DND-41 (cell line): ENCODE data around the gene TUBGCP3.

Experiments used
- ATAC-seq: fragments of 200-7000 bp; cut with Tn5 transposase; 3 replicates; pipeline ENCODE4 v1.9.1; 2021; ENCODE audit warnings: low read depth; ENCODE audit not compliant: insufficient read depth
- DNase-seq: peaks from one replicate; pipeline ENCODE4 v3.0.0-alpha.2; 2020
- H2AFZ ChIP-seq: 2 replicates; pipeline ENCODE4 v1.6.0; 2012; ENCODE audit warnings: low read depth, low read length
- H3K27ac ChIP-seq: 2 replicates; pipeline ENCODE4 v1.5.1; 2012; ENCODE audit warnings: low read length, inconsistent platforms
- H3K27me3 ChIP-seq: fragments of 200-600 bp; sonication (generic); 2 replicates; pipeline ENCODE4 v1.6.0; 2012; ENCODE audit warnings: low read length, mild to moderate bottlenecking, inconsistent platforms; ENCODE audit not compliant: insufficient read depth, poor library complexity
- H3K36me3 ChIP-seq: 2 replicates; pipeline ENCODE4 v1.5.1; 2012; ENCODE audit warnings: low read length, inconsistent platforms; ENCODE audit not compliant: insufficient read depth
- H3K4me1 ChIP-seq: 2 replicates; pipeline ENCODE4 v1.5.1; 2012; ENCODE audit warnings: mild to moderate bottlenecking, low read length; ENCODE audit not compliant: insufficient read depth
- H3K4me2 ChIP-seq: 2 replicates; pipeline ENCODE4 v1.6.0; 2012; ENCODE audit warnings: mild to moderate bottlenecking, moderate library complexity, low read length, inconsistent platforms; ENCODE audit not compliant: insufficient read depth
- H3K4me3 ChIP-seq, 2 experiments: fragments of 200-600 bp in 1 of 2; shearing (Covaris generic) in 1 of 2; 2 replicates each; pipeline ENCODE4 v1.5.1; 2012 to 2016; ENCODE audit warnings: inconsistent platforms in 2 of 2, low read length in 2 of 2, mild to moderate bottlenecking in 2 of 2, low read depth in 1 of 2, moderate library complexity in 1 of 2
- H3K79me2 ChIP-seq: 2 replicates; pipeline ENCODE4 v1.6.0; 2012; ENCODE audit warnings: low read length, inconsistent platforms; ENCODE audit not compliant: insufficient read depth
- H3K9ac ChIP-seq: 2 replicates; pipeline ENCODE4 v1.6.0; 2012; ENCODE audit warnings: low read depth, mild to moderate bottlenecking, inconsistent platforms, low read length, moderate library complexity
- H3K9me3 ChIP-seq: 2 replicates; pipeline ENCODE4 v1.5.1; 2012; ENCODE audit warnings: low read length, moderate library complexity, mild to moderate bottlenecking, inconsistent platforms; ENCODE audit not compliant: insufficient read depth, severe bottlenecking
- H4K20me1 ChIP-seq: 2 replicates; pipeline ENCODE4 v1.6.0; 2012; ENCODE audit warnings: low read length; ENCODE audit not compliant: insufficient read depth
- CTCF ChIP-seq: IDR thresholded peaks from 2 replicates; pipeline ENCODE4 v1.5.1; 2012; ENCODE audit warnings: borderline replicate concordance, low read length, moderate library complexity, mild to moderate bottlenecking; ENCODE audit not compliant: poor library complexity, severe bottlenecking; ENCODE audit errors: extremely low read depth
- EZH2 ChIP-seq: IDR thresholded peaks from 3 replicates; pipeline ENCODE4 v1.6.1; 2012; ENCODE audit warnings: borderline replicate concordance, low read depth, mild to moderate bottlenecking, moderate library complexity, low read length, inconsistent platforms; ENCODE audit not compliant: severe bottlenecking

Gene TUBGCP3

GRCh38 chr13:112446347-112446861 is 141.5 kb downstream of the TUBGCP3 start:
- ATAC-seq = no peak
- peaks cover 3% of the 10 kb centered on the region; the same call in 1 of the 2 replicates for H4K20me1 ChIP-seq
- no peak for DNase-seq
- no peak overlapping the region for H3K4me3 ChIP-seq
- H3K79me2 ChIP-seq = no peaks in the 10 kb centered on the region
- no peaks in the 10 kb centered on the region for H3K9me3 ChIP-seq
- H3K4me2 ChIP-seq = no peak overlapping the region
- no peak overlapping the region for H3K9ac ChIP-seq
- H3K36me3 ChIP-seq = no peaks in the 10 kb centered on the region
- H3K27me3 ChIP-seq = peaks cover 2% of the 10 kb centered on the region
- TF ChIP-seq EZH2 (no peak), CTCF (no peak)
- no peak overlapping the region for H2AFZ ChIP-seq
- no peaks in the 10 kb centered on the region for H3K4me1 ChIP-seq
- H3K27ac ChIP-seq = no peak overlapping the region

- Histone ChIP-seq H3K4me3 (no peak overlapping the region), H3K9ac (no peak overlapping the region), H4K20me1 (peaks cover 3% of the 10 kb centered on the region; the same call in 1 of the 2 replicates), H3K4me1 (no peaks in the 10 kb centered on the region), H3K36me3 (no peaks in the 10 kb centered on the region), H3K4me2 (no peak overlapping the region), H3K27me3 (peaks cover 2% of the 10 kb centered on the region), H2AFZ (no peak overlapping the region), H3K9me3 (no peaks in the 10 kb centered on the region), H3K79me2 (no peaks in the 10 kb centered on the region), H3K27ac (no peak overlapping the region)
- ATAC-seq (no peak), DNase-seq (no peak)
- TF ChIP-seq EZH2 (no peak), CTCF (no peak)
Measured at GRCh38 chr13:112445411-112446271, 142.3 kb downstream of the TUBGCP3 start.

- H3K4me1 ChIP-seq = no peaks in the 10 kb centered on the region
- H3K27me3 ChIP-seq = peaks cover 4% of the 10 kb centered on the region
- ATAC-seq = no peak
- no peak overlapping the region for H3K4me2 ChIP-seq
- no peaks in the 10 kb centered on the region for H3K9me3 ChIP-seq
- no peak overlapping the region for H3K4me3 ChIP-seq
- no peaks in the 10 kb centered on the region for H3K79me2 ChIP-seq
- peaks cover 3% of the 10 kb centered on the region; the same call in 1 of the 2 replicates for H4K20me1 ChIP-seq
- H2AFZ ChIP-seq = no peak overlapping the region
- H3K27ac ChIP-seq = no peak overlapping the region
- H3K9ac ChIP-seq = no peak overlapping the region
- TF ChIP-seq EZH2 = no peak
- no peak for TF ChIP-seq CTCF
- no peaks in the 10 kb centered on the region for H3K36me3 ChIP-seq
- DNase-seq = no peak
Measured at GRCh38 chr13:112444416-112445399, 143.2 kb downstream of the TUBGCP3 start.
